Activated T-helper 9 cell treated with anti-CD3 and anti-CD28 coated beads, Interleukin-2, amount 50 U/mL, for 16 hours (primary cell): ENCODE results near the gene OR2V1.
A peak's percentile ranks its signal among the peaks of the same experiment; 100 is the strongest.
"Not testable (repeated sequence)": the region's sequence is repeated elsewhere in the genome, so short reads cannot be mapped to it uniquely, and the experiment has no call there.

Source experiments
- DNase-seq: peaks from one replicate; pipeline ENCODE4 v3.0.0-alpha.2; 2020; ENCODE audit warnings: low read depth

Gene OR2V1, protein sequence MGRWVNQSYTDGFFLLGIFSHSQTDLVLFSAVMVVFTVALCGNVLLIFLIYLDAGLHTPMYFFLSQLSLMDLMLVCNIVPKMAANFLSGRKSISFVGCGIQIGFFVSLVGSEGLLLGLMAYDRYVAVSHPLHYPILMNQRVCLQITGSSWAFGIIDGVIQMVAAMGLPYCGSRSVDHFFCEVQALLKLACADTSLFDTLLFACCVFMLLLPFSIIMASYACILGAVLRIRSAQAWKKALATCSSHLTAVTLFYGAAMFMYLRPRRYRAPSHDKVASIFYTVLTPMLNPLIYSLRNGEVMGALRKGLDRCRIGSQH

DNA sequence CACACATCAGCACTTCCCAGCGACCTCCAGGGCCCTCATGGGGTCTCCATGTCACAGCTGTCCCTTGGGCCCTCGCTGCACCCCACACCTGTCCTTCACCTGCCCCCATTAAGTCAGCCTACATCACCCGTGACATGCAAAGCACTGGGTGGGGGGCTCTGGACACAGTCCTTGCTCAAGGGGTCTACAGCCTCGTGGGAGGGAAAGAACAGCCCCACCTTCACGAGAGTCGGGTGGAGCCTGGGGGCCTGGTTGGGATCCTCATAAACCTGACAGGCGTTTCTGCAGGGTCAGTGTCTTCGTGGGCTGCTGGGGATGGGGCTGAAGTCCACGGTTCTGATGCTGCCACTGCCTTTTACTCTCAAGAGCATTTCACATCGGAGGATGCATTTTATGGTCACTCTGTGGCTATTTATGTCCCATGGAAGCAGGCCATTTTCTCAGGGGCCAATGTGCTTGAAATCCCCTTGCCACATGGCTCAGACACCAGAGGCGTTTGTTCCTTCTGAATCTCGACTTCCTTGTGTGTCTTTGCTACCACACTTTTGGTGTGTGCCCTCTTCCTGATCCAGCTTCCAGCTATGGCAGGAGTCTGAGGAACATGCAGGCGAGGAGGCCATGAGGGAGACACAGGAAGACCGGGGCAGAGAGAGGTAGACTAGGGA lies at the start of gene OR2V1:
Gene OR2V1 (minus strand): TSS at position 338 of the 665 bp plus-strand sequence. CDS start 5,865 bp downstream, outside the sequence.
- DNase-seq: no peak

DNA sequence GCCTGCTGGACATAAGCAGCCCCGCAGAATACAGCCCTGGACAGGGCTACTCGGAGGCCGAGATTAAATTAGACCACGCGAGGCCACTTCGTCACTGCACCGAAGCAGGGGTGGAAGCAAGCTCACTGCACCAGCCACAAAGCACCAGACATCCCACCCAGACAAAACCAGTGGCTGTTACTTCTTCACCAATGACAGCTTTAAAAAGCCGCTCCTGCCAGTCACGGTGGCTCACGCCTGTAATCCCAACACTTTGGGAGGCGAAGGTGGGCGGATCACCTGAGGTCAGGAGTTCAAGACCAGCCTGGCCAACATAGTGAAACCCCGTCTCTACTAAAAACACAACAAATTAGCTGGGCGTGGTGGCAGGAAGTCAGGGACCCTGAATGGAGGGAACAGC lies 46.6 kb upstream of the OR2V1 start:
- not testable (repeated sequence) for DNase-seq

DNA sequence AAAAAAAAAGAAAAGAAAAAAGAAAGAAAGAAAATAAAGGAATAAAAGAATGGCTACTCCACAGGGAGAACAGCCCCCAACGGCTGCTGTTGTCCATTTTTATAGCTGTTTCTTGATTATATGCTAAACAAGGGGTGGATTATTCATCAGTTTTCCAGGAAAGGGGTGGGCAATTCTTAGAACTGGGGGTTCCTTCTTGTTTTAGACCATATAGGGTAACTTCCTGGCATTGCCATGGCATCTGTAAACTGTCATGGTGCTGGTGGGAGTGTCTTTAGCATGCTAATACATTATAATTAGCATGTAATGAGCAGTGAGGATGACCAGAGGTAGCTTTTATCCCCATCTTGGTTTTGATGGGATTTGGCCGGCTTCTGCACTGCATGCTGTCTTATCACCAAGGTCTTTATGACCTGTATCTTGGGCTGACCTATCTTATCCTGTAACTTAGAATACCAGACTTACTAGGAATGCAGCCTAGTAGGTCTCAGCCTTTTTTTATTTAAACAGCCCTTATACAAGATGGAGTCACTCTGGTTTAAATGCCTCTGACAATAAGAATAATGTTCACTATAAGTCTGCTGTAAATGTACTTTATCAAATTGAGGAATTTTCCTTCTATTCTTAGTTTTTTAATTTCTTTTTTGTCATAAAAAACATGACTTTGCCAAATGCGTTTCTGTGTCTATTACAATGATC lies 45.4 kb upstream of the OR2V1 start:
- DNase-seq: no peak

DNA sequence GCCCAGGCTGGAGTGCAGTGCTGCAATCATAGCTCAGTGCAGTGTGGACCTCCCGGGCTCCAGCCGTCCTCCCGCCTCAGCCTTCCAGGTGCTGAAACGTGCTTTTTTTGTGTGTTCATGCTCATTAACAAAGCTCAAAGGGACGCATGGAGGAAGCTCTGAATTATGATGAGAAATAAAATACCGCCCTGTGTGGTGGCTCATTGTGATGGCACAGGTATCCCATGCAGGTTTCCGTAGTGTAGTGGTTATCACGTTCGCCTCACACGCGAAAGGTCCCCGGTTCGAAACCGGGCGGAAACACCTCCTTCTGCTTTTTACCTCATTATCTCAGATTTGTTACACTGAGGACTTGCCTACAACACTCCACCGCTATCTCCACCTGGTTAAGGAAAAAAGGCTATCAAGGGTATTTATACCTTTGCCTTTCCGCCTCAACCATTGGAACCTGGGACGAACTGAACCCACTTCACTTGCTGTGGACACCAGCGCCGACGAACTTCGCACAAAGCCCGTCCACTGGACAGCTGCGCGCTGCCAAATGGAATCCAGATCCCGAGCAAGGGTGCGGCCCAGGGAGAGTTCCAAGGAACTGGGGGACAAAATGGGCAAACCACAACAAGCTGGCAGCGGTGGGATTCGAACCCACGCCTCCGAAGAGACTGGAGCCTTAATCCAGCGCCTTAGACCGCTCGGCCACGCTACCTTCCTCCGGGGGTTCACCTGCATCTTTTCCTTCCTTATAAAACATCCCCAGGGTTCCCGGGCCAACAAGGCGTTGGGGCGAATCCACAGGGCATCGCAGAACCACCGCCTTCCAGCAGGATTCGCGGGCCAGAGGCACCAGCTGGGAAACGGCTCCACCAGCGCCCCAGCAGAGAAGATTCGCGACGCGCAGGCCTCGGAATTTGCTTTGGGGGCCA lies 42.7 kb upstream of the OR2V1 start:
- DNase-seq: peak; percentile 48

DNA sequence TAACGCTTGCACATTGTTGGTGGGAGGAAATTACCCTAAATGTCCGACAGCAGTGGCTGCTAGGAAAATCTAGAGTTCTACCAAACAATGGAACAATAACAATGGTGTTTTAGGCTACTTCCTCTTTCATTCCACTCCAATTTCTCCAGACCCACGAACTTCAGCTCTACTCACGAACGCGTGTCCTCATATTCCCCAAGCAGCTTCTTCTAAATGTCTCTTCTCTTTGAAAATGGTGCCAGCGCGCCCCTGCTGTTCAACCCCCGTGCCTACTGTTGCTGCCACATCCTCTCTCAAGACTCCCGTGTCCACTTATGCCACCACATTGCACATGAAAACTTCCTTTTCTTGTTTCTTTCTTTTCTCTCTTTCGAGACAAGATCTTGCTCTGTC lies 42.1 kb upstream of the OR2V1 start:
- DNase-seq: peak; percentile 65

DNA sequence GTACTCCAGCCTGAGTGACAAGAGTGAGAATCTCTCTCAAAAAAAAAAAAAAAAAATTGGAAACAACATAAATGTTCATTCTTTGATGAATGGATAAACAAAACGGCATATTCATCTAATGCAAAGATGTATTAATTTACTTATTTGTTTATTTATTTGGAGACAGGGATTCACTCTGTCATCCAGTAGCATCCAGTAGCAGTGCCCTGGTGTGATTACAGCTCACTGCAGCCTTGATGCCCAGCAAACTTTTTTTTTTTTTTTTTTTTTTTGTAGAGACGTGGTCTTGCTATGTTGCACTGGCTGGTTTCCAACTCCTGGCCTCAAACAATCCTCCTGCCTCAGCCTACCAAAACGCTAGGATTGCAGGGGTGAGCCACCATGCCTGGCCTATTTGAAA lies 40.8 kb upstream of the OR2V1 start:
- DNase-seq: no peak

DNA sequence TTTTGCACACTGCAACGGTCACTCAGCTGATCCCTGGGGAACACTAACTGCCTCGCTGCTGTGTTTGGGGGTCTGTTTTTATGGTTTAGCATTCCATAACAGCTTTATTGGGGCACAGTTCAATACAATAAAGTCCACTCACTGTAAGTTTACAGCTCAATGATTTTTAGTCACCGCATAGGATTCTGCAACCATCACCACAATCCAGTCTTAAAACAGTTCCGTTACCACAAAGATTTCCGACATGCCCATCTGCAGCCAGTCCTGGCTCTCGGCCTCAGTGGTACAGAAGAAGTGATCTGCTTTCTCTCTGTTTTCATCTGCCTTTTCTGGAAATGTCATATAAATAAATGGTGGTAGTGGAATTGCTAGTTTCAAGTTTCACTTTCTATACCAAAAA lies 40.0 kb upstream of the OR2V1 start:
- DNase-seq: no peak

DNA sequence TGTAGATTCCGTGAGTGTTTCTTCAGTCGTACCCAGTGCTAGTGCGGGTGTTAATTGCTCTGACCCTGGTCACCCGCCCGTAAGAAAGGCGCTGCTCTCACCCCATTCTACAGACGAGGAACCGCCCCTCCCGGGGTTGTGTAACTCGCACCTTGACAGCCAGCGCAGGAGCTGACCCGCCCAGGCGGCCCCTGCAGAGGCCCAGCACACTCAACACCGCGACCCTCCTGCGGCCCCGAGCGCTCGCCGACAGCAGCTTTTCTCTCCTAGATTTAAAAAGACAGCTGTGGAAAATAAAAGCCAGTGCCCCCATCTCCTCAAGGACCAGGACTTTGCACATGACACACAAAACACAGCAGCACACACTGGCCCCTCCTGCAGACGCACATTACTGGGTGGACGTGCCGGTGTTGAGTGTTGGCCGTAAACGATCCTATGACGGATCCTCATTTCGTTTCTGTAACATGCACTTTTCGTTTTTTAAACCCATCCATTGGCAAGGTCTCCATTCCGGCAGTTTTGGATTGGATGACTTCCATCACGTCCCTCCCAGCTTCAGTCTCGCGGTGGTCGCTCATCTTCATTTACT lies 39.4 kb upstream of the OR2V1 start:
- DNase-seq: no peak

DNA sequence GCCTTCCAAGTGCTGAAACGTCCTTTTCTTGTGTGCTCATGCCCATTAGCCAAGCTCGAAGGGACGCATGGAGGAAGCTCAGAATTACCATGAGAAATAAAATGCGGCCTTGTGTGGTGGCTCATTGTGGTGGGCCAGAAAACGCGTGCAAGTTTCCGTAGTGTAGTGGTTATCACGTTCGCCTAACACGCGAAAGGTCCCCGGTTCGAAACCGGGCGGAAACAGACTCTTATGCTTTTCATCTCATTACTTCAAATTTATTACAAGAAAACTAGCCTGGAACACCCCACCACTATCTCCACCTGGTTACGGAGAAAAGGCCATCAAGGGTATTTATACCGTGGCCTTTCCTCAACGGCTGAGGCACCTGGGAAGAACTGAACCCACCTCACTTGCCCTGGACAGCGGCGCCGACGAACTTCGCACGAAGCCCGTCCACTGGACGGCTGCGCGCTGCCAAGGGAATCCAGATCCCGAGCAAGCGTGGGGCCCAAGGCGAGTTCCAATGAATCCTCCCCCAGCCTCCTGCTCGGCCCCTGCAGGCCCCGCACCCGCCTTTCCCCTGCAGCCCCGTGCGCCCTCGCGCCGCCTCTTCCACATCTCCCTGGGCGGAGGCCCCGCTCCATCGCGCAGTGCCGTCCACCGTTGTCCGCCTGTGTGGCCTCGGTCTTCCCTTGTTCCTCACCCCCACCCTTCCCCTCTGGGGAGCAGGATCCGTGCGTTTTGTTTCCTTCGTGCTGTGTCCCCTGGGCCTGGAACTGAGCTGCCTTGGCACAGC lies 38.7 kb upstream of the OR2V1 start:
- peak; percentile 46 for DNase-seq

DNA sequence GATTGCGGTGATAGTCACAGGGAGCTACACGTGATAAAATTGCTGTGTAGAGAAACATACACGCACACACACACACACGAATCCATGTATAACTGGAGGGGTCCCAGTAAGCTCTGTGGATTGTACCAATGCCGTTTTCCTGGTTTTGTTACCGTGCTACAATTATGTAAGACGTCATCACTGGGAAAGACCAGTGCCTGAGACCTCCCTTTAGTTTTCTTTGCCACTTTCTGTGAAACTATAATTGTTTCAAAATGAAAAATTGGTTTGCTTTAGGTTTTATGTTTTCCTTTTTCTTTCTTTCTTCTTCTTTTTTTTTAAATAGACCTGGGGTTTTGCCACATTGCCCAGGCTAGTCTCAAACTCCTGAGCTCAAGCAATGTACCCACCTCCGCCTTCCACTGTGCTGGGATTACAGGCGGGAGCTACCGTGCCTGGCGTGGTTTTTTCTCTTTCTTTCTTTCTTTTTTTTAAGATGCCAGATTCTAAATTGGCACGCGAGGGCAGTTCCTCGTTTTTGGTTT lies 37.7 kb upstream of the OR2V1 start:
- no peak for DNase-seq

DNA sequence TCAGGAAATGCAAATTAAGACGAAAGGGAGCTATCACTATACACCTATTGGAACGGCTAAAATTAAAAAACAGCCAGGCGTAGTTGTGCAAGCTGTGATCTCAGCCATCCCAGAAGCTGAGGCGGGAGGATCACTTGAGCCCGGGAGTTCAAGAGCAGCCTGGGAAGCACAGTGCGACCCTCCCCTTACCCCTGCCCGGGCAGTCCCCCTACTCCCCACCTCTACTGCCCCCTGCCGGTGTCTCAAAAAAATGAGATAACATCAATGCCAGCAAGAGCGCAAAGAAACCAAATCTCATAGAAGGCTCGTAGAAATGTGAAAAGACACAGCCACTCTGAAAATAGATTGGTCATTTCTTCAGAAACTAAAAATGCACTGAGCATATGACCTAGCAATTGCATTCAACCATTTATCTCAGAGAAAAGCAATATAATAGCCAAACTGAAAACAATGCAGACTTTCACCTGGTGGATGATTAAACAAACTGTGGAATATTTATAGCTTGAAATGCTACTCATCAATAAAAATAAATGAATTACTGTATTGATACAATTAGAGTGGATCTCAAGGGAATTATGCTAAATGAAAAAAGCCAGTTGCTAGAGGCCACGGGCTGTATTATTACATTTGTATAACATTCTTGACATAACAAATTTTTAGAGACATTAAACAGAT lies 37.0 kb upstream of the OR2V1 start:
- no peak for DNase-seq

DNA sequence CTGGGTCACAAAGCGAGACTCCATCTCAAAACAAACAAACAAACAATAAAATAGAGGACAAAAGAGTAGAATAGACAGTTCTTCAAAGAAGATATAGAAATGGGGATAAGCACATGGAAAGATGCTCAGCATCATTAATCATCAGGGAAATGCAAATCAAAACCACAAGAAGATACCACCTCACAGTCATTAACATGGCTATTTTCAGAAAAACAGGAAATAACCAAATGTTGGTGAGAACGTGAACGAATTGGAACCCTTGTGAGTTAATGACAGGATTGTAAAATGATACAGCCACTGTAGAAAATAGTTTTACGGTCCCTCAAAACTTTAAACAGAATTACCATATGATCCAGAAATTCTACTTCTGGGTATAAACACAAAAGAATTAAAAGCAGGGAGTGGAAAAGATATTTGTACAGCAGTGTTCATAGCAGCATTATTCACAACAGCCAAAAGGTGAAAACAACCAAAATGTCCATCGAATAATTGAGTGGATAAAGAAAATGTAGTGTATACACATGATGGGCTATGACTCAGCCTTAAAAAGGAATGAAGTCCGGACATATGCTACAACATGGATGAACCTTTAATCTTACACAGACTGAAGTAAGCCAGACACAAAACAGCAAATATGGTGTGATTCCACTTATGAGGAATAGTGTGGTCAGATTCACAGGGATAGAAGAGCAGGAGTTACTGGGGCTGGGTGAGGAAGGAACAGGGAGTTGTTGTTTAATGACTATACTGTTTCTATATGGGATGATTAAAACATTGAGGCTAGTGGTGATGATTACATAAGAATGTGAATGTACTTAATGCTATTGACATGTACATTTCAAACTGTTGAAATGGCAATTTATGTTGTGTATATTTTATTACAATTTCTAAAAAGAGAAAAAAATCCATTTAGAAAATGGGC lies 36.1 kb upstream of the OR2V1 start:
- no peak for DNase-seq

DNA sequence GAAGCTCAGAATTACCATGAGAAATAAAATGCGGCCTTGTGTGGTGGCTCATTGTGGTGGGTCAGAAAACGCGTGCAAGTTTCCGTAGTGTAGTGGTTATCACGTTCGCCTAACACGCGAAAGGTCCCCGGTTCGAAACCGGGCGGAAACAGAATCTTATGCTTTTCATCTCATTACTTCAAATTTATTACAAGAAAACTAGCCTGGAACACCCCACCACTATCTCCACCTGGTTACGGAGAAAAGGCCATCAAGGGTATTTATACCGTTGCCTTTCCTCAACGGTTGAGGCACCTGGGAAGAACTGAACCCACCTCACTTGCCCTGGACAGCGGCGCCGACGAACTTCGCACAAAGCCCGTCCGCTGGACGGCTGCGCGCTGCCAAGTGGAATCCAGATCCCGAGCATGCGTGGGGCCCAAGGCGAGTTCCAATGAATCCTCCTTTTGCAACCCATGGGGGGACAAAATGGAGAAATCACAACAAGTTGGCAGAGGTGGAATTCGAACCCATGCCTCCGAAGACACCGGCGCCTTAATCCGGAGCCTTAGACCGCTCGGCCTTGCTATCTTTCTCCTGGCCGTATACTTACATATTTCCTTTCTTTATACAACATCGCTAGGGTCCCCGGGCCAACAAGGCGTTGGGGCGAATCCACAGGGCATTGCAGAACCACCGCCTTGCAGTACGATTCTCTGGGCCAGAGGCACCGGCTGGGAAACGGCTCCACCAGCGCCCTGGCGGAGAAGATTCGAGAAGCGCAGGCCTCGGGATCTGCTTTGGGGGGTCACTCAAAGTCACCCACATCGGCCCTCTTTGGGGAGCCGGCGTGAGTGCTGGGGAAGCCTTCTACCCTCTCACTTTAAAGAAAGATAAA lies 33.3 kb upstream of the OR2V1 start:
- no peak for DNase-seq

DNA sequence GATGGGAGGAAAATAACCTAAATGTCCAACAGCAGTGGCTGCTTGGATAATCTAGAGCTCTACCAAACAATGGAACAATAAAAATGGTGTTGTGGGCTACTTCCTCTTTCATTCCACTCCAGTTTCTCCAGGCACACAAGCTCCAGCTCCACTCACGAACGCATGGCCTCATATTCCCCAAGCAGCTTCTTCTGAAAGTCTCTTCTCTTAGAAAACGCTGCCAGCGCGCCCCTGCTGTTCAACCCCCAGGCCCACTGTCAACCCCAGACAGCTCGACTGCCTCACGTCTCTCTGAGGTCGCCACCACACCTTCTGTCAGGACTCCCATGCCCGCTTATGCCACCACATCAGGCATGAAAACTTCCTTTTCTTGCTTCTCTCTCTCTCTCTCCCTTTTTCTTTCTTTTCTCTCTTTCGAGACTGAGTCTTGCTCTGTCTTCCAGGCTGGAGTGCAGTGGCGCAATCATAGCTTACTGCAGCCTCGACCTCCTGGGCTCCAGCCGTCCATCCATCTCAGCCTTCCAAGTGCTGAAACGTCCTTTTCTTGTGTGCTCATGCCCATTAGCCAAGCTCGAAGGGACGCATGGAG lies 32.6 kb upstream of the OR2V1 start:
- no peak for DNase-seq

DNA sequence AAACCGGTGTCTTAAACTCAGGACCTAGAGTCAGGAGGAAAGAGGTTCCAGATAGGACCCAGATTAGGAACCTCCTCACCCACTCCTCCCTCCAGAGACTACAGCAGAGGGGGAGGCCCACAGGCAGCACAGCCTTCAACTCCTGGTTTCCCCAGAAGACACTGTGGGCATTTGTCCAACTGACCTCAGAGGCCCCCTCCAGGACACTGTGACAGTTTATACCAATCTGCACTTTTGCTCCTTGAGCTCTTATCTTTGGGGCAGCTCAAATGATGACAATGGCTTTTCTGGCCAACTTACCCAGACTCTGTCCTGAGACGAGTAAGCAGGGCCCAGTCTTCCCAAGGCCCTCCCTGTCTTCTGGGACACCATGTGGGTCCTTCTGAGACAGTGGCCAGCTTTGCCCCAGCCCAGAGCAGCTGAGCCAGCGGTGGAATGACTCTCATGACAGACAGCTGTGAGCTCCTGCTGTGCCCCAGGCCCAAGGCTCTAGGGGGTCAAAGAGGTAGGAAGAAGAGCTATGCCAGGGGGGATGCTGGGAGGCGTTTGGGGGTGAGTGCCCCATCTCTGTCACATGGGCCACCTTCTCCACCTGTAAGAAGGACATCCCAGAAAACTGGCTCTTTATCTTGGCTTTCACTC lies 30.7 kb upstream of the OR2V1 start:
- DNase-seq: no peak

DNA sequence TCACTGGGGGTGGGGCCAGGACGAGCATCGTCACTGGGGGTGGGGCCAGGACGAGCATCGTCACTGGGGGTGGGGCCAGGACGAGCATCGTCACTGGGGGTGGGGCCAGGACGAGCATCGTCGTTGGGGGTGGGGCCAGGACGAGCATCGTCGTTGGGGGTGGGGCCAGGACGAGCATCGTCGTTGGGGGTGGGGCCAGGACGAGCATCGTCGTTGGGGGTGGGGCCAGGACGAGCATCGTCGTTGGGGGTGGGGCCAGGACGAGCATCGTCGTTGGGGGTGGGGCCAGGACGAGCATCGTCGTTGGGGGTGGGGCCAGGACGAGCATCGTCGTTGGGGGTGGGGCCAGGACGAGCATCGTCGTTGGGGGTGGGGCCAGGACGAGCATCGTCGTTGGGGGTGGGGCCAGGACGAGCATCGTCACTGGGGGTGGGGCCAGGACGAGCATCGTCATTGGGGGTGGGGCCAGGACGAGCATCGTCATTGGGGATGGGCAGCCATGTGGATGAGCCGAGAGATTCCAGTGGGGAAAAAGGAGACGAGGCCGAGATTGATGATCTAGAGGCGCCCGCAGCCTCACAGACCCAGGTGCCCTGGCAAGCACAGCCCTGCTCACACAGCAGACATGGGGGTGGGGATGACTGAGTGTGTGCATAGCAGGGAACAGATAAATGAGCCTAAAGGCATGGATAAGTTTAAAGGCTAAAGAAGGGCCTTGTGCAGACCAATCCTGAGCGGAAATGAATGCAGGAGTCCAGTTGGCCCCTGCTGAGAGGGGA lies 30.0 kb upstream of the OR2V1 start:
- peak; percentile 43 for DNase-seq
